Rectal smooth muscle tissue (tissue), 1 donor: Measurements from ENCODE around the gene RGMA.

Experiments used
- H3K27ac ChIP-seq: one replicate; pipeline ENCODE4 v1.7.0; 2013; ENCODE audit warnings: low read depth, low read length, inconsistent platforms
- H3K27me3 ChIP-seq: one replicate; pipeline ENCODE4 v1.7.0; 2013; ENCODE audit warnings: low read length; ENCODE audit not compliant: control insufficient read depth, insufficient read depth
- H3K36me3 ChIP-seq: one replicate; pipeline ENCODE4 v1.7.0; 2013; ENCODE audit warnings: low read length; ENCODE audit not compliant: control insufficient read depth, insufficient read depth
- H3K4me1 ChIP-seq: one replicate; pipeline ENCODE4 v1.7.0; 2013; ENCODE audit warnings: low read length; ENCODE audit not compliant: control insufficient read depth, insufficient read depth
- H3K4me3 ChIP-seq: one replicate; pipeline ENCODE4 v1.7.0; 2013; ENCODE audit warnings: low read length
- H3K9ac ChIP-seq: one replicate; pipeline ENCODE4 v1.7.0; 2013; ENCODE audit warnings: low read length

Gene RGMA

GRCh38 chr15:93118904-93119303 is 29.9 kb upstream of the RGMA start:
- H3K27me3 ChIP-seq = no peaks in the 10 kb centered on the region
- H3K27ac ChIP-seq = no peak overlapping the region
- no peaks in the 10 kb centered on the region for H3K4me1 ChIP-seq
- no peak overlapping the region for H3K4me3 ChIP-seq
- no peak overlapping the region for H3K9ac ChIP-seq
- no peaks in the 10 kb centered on the region for H3K36me3 ChIP-seq

GRCh38 chr15:93111451-93111850 is 22.4 kb upstream of the RGMA start:
- no peak overlapping the region for H3K27ac ChIP-seq
- H3K27me3 ChIP-seq = no peaks in the 10 kb centered on the region
- no peak overlapping the region for H3K9ac ChIP-seq
- H3K4me3 ChIP-seq = no peak overlapping the region
- no peaks in the 10 kb centered on the region for H3K36me3 ChIP-seq
- H3K4me1 ChIP-seq = no peaks in the 10 kb centered on the region

DNA sequence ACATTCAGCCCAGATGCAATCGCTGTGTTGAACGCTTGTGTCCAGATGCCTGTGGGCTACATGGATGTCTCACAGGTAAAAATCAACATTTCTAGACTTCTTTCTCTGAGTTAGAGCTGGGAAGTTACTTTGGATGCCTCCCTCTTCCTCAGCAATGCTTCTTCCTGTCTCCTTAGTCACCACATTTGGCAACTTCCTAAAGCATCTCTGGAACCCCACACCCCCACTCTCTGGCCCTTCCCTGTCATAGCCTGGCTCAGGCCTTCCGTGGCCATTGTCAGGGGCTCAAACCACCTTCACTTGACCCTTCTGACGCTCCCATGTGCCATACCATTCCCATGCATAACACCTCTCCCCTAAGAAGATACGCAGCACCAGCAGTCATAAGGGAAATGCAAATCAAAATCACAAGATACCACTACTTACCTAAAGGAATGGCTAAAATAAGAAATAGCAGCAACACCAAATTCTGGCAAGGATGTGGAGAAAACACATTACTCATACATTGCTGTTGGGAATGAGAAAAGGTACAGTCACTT is 21.6 kb upstream of the RGMA start:
- H3K4me3 ChIP-seq = no peak overlapping the region
- H3K4me1 ChIP-seq = no peaks in the 10 kb centered on the region
- no peak overlapping the region for H3K9ac ChIP-seq
- H3K27ac ChIP-seq = no peak overlapping the region
- no peaks in the 10 kb centered on the region for H3K36me3 ChIP-seq
- no peaks in the 10 kb centered on the region for H3K27me3 ChIP-seq

- H3K9ac ChIP-seq = no peak overlapping the region
- no peak overlapping the region for H3K4me3 ChIP-seq
- H3K27me3 ChIP-seq = no peaks in the 10 kb centered on the region
- H3K4me1 ChIP-seq = no peaks in the 10 kb centered on the region
- H3K27ac ChIP-seq = no peak overlapping the region
- H3K36me3 ChIP-seq = no peaks in the 10 kb centered on the region
These were observed 20.5 kb upstream of the RGMA start for GRCh38 chr15:93109336-93110102.

DNA sequence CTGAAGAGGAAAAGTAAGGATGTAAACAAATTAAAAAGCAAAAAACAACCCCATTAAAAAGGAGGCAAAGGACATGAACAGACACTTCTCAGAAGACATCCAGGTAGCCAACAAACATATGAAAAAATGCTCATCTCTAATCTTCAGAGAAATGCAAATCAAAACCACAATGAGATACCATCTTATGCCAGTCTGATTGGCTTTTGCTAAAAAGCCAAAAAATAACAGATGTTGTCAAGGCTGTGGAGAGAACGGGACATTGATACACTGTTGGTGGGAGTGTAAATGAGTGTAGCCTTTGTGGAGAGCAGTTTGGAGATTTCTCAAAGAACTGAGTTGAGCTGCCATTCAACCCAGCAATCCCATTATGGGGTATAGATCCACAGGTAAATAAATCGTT is 18.6 kb upstream of the RGMA start:
- no peak overlapping the region for H3K9ac ChIP-seq
- no peak overlapping the region for H3K27ac ChIP-seq
- no peak overlapping the region for H3K4me3 ChIP-seq
- no peaks in the 10 kb centered on the region for H3K36me3 ChIP-seq
- H3K4me1 ChIP-seq = no peaks in the 10 kb centered on the region
- no peaks in the 10 kb centered on the region for H3K27me3 ChIP-seq

GRCh38 chr15:93105485-93105884 is 16.5 kb upstream of the RGMA start:
- H3K4me3 ChIP-seq = no peak overlapping the region
- no peaks in the 10 kb centered on the region for H3K4me1 ChIP-seq
- H3K9ac ChIP-seq = no peak overlapping the region
- no peaks in the 10 kb centered on the region for H3K36me3 ChIP-seq
- no peaks in the 10 kb centered on the region for H3K27me3 ChIP-seq
- H3K27ac ChIP-seq = no peak overlapping the region

DNA sequence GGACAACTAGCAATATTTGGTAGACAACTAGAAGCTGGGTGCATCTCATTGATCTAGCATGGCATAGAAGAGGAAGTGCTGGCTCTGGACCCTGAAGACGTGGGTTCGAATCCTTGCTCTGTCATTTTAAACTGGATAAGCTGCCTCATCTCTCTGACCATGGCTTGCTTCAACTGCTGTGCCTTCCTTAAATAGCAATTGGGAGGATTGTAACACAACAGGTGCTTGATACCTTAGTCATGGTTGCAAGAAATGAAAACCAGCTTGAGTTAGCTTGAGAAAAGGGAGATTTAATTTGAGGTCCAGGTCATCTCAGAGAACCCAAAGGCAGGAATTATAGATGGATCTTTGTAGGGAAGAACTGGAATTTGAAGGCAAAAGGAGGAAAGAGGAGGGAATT is 14.8 kb upstream of the RGMA start:
- no peaks in the 10 kb centered on the region for H3K4me1 ChIP-seq
- H3K9ac ChIP-seq = no peak overlapping the region
- H3K4me3 ChIP-seq = no peak overlapping the region
- H3K36me3 ChIP-seq = no peaks in the 10 kb centered on the region
- no peaks in the 10 kb centered on the region for H3K27me3 ChIP-seq
- no peak overlapping the region for H3K27ac ChIP-seq

DNA sequence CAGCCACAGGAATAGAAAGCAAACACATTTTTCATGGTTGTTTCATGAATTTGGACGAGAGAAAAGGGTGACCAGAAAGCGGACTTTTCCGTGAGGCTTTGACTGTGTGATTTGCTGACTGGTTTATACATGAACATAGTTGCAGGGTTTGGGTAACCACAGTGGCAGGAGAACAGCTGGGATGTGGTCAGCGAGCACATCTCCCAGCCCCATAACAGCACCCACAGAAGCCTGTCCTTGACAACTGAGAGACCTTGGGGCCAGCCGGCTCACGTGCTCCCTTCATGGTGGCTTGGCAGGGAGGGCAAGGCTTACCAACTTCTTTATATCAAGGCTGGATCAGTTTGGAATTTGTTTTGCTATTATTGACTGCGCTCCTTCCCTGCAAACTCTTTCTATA is 13.2 kb upstream of the RGMA start:
- H3K36me3 ChIP-seq = no peaks in the 10 kb centered on the region
- H3K4me3 ChIP-seq = no peak overlapping the region
- H3K9ac ChIP-seq = no peak overlapping the region
- H3K27me3 ChIP-seq = no peaks in the 10 kb centered on the region
- H3K4me1 ChIP-seq = no peaks in the 10 kb centered on the region
- H3K27ac ChIP-seq = no peak overlapping the region

GRCh38 chr15:93093765-93094164 is 4.8 kb upstream of the RGMA start:
- H3K9ac ChIP-seq = no peak overlapping the region
- H3K27me3 ChIP-seq = no peaks in the 10 kb centered on the region
- no peak overlapping the region for H3K27ac ChIP-seq
- no peak overlapping the region for H3K4me3 ChIP-seq
- no peaks in the 10 kb centered on the region for H3K36me3 ChIP-seq
- H3K4me1 ChIP-seq = no peaks in the 10 kb centered on the region

DNA sequence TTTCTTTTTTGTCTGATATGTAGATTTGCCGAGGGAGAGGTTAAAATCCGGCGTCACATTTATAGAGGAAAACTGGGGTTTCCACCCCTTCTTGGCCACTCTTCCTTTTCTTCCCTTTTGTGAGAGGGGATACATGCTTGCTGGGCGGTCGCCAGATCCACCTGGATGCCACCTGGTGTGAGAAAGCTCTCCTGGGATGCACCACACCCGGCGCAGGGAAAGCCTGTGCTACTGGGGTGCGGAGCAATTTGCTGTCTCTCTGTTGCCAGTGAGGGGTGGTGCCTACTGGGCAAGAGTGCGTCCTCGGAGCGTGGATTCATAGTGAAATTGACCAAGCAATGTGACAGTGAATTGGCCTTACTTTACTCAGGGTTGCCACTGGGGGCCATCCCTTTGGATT is 2.5 kb upstream of the RGMA start:
- H3K9ac ChIP-seq = no peak overlapping the region
- H3K27ac ChIP-seq = no peak overlapping the region
- peaks cover 11% of the 10 kb centered on the region for H3K4me1 ChIP-seq
- no peak overlapping the region for H3K4me3 ChIP-seq
- no peaks in the 10 kb centered on the region for H3K36me3 ChIP-seq
- peaks cover 4% of the 10 kb centered on the region for H3K27me3 ChIP-seq

DNA sequence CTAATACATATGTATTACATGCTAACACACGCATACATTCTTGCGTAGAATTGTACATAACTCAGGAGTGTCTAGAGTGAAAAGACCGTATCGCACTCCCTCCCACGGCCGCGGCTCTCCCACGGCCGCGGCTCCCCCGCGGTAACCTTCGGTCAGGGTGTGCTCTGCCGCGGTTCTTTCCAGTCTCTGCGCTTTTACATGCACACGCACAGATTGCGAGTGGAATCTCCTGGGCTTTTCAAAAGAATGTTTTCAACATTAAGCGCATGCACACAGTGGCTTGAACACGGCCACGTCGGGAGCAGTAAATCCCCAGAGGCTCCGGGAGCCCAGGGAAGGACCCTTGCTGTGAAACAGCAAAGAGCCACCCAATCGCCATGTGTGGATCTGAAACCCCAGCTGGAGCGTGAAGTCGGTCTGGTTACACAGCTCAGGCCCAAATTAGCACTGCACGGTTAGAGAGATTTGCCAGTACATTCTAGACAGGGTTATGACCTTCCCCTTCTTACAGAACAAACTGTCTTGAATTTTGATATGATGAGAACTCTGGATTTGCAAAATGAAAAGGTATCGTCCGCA is 805 bp upstream of the RGMA start:
- Histone ChIP-seq H3K4me3 (peak overlapping the region; percentile 52), H3K27me3 (peaks cover 4% of the 10 kb centered on the region)

DNA sequence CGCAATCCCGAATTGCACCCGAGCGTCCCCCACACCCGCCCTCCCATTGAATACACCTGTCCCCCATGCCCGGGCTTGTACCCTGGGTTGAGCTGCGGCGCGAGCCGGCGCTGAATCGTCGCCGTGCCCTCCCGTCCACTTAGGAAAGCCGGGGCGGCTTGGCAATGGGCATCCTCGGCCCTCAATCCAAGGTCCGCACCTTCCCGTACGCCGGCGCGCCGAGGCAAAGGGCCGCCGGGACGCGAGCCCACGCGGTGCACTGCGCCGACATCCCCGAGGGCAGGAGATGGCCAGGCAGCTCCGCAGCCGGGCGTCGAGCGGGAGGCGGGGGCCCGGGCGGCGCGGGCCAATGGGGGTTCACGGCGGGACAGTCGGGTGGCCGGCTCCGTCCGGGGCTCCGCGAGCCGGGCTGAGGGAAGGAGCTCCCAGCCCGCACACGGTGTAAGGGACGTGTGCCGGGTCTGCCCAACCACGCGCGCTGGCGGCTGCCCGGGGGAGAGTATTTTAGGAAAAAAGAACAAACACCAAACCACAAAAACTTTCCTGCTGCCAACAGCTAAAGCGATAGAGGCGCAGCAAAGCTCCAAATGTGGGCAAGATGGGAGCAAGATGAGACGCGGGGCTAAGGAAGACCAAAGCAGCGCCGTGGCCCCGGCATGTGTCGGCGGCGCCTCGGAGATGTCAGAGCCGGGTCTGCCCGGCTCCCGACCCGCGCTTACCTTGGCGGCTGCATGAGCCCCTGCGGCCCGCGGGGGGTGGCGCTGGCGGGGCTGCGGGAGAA is 621 bp downstream of the RGMA start:
- Histone ChIP-seq H3K9ac (no peak overlapping the region), H3K27me3 (peaks cover 4% of the 10 kb centered on the region), H3K4me1 (peaks cover 18% of the 10 kb centered on the region), H3K36me3 (no peaks in the 10 kb centered on the region), H3K4me3 (peak overlapping the region; percentile 72), H3K27ac (peak overlapping the region; percentile 88)

More for the DNA sequence above, 805 bp upstream of the RGMA start:
- H3K27ac ChIP-seq = peak overlapping the region; percentile 72
- H3K36me3 ChIP-seq = no peaks in the 10 kb centered on the region
- H3K9ac ChIP-seq = no peak overlapping the region
- peaks cover 18% of the 10 kb centered on the region for H3K4me1 ChIP-seq
